Measurements from ENCODE around the gene ABCC11.

GRCh38 chr16:48168075-48168474, 79.3 kb downstream of the ABCC11 start:
- TF ChIP-seq, protein P1, sequence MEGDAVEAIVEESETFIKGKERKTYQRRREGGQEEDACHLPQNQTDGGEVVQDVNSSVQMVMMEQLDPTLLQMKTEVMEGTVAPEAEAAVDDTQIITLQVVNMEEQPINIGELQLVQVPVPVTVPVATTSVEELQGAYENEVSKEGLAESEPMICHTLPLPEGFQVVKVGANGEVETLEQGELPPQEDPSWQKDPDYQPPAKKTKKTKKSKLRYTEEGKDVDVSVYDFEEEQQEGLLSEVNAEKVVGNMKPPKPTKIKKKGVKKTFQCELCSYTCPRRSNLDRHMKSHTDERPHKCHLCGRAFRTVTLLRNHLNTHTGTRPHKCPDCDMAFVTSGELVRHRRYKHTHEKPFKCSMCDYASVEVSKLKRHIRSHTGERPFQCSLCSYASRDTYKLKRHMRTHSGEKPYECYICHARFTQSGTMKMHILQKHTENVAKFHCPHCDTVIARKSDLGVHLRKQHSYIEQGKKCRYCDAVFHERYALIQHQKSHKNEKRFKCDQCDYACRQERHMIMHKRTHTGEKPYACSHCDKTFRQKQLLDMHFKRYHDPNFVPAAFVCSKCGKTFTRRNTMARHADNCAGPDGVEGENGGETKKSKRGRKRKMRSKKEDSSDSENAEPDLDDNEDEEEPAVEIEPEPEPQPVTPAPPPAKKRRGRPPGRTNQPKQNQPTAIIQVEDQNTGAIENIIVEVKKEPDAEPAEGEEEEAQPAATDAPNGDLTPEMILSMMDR (conservative IDR thresholded peaks at IDR 0.05), result no peak
- TF ChIP-seq EZH2 (IDR thresholded peaks at IDR 0.05; ENCODE audit: low read depth), result no peak
